ENCODE measurements around the gene GABRB1. TPM values are rescaled to one million over a fixed set of nuclear protein-coding genes. Genes with fewer than 3 reads are reported as not detected.

GABRB1 gene
- total and polyA plus RNA-seq, 2 experiments from 2014 or later: 2.8 to 5.5 TPM

DNA sequence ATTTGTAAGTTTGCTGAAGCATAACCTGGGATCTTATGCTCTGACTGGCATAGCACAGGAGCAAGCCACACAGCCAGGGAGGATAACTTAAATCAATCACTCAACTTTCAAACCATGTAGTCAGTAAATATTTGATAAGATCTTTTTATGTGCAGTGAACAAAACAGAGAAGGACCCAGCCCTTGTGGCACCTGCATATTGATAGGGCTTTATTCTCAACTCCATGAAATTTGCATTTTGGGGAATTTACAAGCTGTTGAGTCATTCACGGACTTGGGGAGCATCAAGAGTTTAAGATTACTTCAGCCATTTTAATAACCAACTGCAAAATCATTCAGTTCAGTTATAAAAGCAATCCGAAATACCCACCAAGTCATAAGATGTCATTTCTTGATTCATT, 309.5 kb downstream of the GABRB1 start:
- Histone ChIP-seq H3K9me2 (replicated peaks; ENCODE audit: insufficient read depth) (no peaks in the 10 kb centered on the region), H3K4me1 (ENCODE audit: insufficient read depth) (no peaks in the 10 kb centered on the region), H3K9me3 (ENCODE audit: low read depth) (no peaks in the 10 kb centered on the region), H3K79me2 (no peaks in the 10 kb centered on the region), H3K36me3 (replicated peaks; ENCODE audit: insufficient read depth, low read depth) (no peaks in the 10 kb centered on the region), H2AFZ (no peak overlapping the region), H3K27ac (no peak overlapping the region), H3K4me2 (no peak overlapping the region), H3K4me3 (no peak overlapping the region), H3K27me3 (no peaks in the 10 kb centered on the region), H4K20me1 (ENCODE audit: insufficient read depth, poor library complexity, severe bottlenecking) (no peaks in the 10 kb centered on the region)
- DNase-seq (ENCODE audit: low spot score): no peak
- WGBS (ENCODE audit: low lambda C conversion rate, missing lambda C conversion rate): 87% methylated on average over 2 of the region's 2 CpGs
- no peak for TF ChIP-seq EZH2phosphoT487 (IDR thresholded peaks at IDR 0.05; ENCODE audit: low read depth, severe bottlenecking, unreplicated experiment)
- TF ChIP-seq, protein P1, sequence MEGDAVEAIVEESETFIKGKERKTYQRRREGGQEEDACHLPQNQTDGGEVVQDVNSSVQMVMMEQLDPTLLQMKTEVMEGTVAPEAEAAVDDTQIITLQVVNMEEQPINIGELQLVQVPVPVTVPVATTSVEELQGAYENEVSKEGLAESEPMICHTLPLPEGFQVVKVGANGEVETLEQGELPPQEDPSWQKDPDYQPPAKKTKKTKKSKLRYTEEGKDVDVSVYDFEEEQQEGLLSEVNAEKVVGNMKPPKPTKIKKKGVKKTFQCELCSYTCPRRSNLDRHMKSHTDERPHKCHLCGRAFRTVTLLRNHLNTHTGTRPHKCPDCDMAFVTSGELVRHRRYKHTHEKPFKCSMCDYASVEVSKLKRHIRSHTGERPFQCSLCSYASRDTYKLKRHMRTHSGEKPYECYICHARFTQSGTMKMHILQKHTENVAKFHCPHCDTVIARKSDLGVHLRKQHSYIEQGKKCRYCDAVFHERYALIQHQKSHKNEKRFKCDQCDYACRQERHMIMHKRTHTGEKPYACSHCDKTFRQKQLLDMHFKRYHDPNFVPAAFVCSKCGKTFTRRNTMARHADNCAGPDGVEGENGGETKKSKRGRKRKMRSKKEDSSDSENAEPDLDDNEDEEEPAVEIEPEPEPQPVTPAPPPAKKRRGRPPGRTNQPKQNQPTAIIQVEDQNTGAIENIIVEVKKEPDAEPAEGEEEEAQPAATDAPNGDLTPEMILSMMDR (IDR thresholded peaks at IDR 0.05; ENCODE audit: poor library complexity): no peak
- no peak for TF ChIP-seq EZH2 (IDR thresholded peaks at IDR 0.05; ENCODE audit: borderline replicate concordance)

DNA sequence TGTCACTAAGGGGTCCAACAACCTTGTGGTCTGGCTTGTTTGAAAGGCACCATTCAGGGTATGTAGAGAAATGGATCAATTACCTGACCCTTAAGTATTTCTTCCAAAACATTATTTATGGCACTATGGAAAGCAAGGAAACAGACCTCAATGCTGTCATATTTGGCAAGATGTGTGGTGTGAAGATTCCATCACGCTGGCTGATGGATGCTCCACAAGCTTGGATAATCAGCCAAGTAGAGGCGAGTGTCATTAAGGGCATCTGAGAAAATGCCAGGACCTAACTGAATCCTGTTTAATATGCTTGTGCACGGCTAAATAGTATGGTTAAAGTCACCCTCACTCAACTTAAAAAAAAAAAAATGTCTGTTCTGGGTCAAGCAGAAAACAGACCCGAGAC, 311.4 kb downstream of the GABRB1 start:
- no peak overlapping the region for H3K27ac ChIP-seq
- no peaks in the 10 kb centered on the region for H3K9me3 ChIP-seq (ENCODE audit: low read depth)
- no peak overlapping the region for H3K4me2 ChIP-seq
- 80% methylated on average over 4 of the region's 4 CpGs for WGBS (ENCODE audit: low lambda C conversion rate, missing lambda C conversion rate)
- H3K79me2 ChIP-seq: no peaks in the 10 kb centered on the region
- no peaks in the 10 kb centered on the region for H3K4me1 ChIP-seq (ENCODE audit: insufficient read depth)
- no peak for TF ChIP-seq EZH2 (IDR thresholded peaks at IDR 0.05; ENCODE audit: borderline replicate concordance)
- no peak overlapping the region for H3K4me3 ChIP-seq
- no peak overlapping the region for H2AFZ ChIP-seq
- H3K9me2 ChIP-seq (replicated peaks; ENCODE audit: insufficient read depth): peaks cover 4% of the 10 kb centered on the region
- H3K27me3 ChIP-seq: no peaks in the 10 kb centered on the region
- no peaks in the 10 kb centered on the region for H3K36me3 ChIP-seq (replicated peaks; ENCODE audit: insufficient read depth, low read depth)
- DNase-seq (ENCODE audit: low spot score): no peak
- no peaks in the 10 kb centered on the region for H4K20me1 ChIP-seq (ENCODE audit: insufficient read depth, poor library complexity, severe bottlenecking)

DNA sequence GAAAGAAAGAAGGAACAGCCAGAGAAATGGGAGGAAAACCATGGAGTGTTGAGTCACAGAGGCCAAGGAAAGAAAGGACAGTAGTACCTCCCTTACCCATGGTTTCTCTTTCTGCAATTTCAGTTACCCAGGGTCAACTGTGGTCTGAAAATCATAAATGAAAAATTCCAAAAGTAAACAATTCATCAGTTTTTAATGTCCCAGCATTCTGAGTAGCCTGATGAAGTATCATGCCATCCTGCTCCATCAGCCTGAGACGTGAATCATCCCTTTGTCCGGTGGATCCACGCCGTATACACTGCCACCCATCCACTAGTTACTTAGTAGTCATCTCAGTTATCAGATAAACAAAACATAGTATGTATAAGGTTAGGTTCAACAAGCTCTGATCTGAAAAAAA, 318.0 kb downstream of the GABRB1 start:
- Histone ChIP-seq H4K20me1 (ENCODE audit: insufficient read depth, poor library complexity, severe bottlenecking) (no peaks in the 10 kb centered on the region), H3K9me3 (ENCODE audit: low read depth) (no peaks in the 10 kb centered on the region), H3K27me3 (no peaks in the 10 kb centered on the region), H2AFZ (no peak overlapping the region), H3K9me2 (replicated peaks; ENCODE audit: insufficient read depth) (peaks cover 4% of the 10 kb centered on the region), H3K79me2 (no peaks in the 10 kb centered on the region), H3K4me3 (no peak overlapping the region), H3K4me2 (no peak overlapping the region), H3K36me3 (replicated peaks; ENCODE audit: insufficient read depth, low read depth) (no peaks in the 10 kb centered on the region), H3K27ac (no peak overlapping the region), H3K4me1 (ENCODE audit: insufficient read depth) (no peaks in the 10 kb centered on the region)
- no peak for TF ChIP-seq EZH2phosphoT487 (IDR thresholded peaks at IDR 0.05; ENCODE audit: low read depth, severe bottlenecking, unreplicated experiment)
- no peak for TF ChIP-seq EZH2 (IDR thresholded peaks at IDR 0.05; ENCODE audit: borderline replicate concordance)
- TF ChIP-seq, protein P1 (IDR thresholded peaks at IDR 0.05; ENCODE audit: poor library complexity): no peak
- 94% methylated on average over 4 of the region's 4 CpGs for WGBS (ENCODE audit: low lambda C conversion rate, missing lambda C conversion rate)
- DNase-seq (ENCODE audit: low spot score): no peak

DNA sequence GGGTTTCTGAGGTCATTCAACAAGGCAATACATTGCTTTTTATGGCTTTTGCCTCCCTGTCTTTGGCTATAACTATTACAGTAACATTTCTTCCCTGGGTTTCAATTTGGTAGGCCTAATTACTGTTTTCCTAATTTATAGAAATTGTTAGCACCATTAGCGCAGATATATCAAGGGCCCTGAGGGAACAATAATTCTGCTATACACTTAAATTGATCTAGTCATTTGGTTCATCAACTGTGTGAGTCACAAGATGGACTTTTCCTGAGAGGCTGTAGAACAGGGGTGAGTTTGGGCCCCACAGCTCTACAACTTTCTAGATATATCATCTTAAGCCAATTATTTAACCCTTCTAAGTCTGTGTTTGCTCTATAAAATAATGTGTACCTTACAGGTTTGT, 324.2 kb downstream of the GABRB1 start:
- Histone ChIP-seq H3K4me1 (ENCODE audit: insufficient read depth) (no peaks in the 10 kb centered on the region), H3K36me3 (replicated peaks; ENCODE audit: insufficient read depth, low read depth) (no peaks in the 10 kb centered on the region), H3K4me3 (no peak overlapping the region), H3K79me2 (no peaks in the 10 kb centered on the region), H4K20me1 (ENCODE audit: insufficient read depth, poor library complexity, severe bottlenecking) (no peaks in the 10 kb centered on the region), H3K9me2 (replicated peaks; ENCODE audit: insufficient read depth) (no peaks in the 10 kb centered on the region), H2AFZ (no peak overlapping the region), H3K27ac (no peak overlapping the region), H3K27me3 (no peaks in the 10 kb centered on the region), H3K9me3 (ENCODE audit: low read depth) (no peaks in the 10 kb centered on the region), H3K4me2 (no peak overlapping the region)
- TF ChIP-seq EZH2 (IDR thresholded peaks at IDR 0.05; ENCODE audit: borderline replicate concordance): no peak
- TF ChIP-seq EZH2phosphoT487 (IDR thresholded peaks at IDR 0.05; ENCODE audit: low read depth, severe bottlenecking, unreplicated experiment): no peak
- TF ChIP-seq, protein P1 (IDR thresholded peaks at IDR 0.05; ENCODE audit: poor library complexity): no peak
- DNase-seq (ENCODE audit: low spot score): no peak
- 89% methylated on average over 1 of the region's 1 CpG for WGBS (ENCODE audit: low lambda C conversion rate, missing lambda C conversion rate)
